Measurements from ENCODE around the gene ASCL3.

The ASCL3 gene

GRCh38 chr11:8963569-8964323 lies 20.9 kb upstream of the ASCL3 start:
- TF ChIP-seq, protein P1, sequence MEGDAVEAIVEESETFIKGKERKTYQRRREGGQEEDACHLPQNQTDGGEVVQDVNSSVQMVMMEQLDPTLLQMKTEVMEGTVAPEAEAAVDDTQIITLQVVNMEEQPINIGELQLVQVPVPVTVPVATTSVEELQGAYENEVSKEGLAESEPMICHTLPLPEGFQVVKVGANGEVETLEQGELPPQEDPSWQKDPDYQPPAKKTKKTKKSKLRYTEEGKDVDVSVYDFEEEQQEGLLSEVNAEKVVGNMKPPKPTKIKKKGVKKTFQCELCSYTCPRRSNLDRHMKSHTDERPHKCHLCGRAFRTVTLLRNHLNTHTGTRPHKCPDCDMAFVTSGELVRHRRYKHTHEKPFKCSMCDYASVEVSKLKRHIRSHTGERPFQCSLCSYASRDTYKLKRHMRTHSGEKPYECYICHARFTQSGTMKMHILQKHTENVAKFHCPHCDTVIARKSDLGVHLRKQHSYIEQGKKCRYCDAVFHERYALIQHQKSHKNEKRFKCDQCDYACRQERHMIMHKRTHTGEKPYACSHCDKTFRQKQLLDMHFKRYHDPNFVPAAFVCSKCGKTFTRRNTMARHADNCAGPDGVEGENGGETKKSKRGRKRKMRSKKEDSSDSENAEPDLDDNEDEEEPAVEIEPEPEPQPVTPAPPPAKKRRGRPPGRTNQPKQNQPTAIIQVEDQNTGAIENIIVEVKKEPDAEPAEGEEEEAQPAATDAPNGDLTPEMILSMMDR (IDR thresholded peaks at IDR 0.05) = no peak
- H3K4me3 ChIP-seq = peak overlapping the region; percentile 95
- H3K27ac ChIP-seq = peak overlapping the region; percentile 95 to 99
- DNase-seq (ENCODE audit: low spot score) = peak; percentile 92

DNA sequence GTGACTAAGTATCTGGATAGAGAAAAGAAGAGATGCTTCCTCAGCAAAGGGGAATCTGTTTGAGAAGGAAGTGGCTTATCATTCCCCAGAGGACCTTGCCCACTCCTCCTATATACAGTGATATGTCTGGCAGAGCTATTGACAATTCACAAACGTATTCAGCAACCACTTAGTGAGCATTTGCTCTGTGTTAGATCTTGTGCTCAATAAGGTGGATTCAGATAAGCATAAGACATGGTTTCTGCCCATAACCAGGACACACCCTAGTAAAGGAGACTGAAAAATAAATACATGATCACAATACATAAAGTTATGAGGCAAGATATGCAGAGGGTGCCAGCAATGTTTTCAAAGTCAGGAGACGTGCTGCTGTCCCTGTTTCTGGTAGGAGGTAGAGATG lies 20.0 kb upstream of the ASCL3 start:
- H3K27ac ChIP-seq = peak overlapping the region in 1 of 2 donors; percentile 23
- TF ChIP-seq, protein P1 (IDR thresholded peaks at IDR 0.05) = no peak
- no peak for DNase-seq (ENCODE audit: low spot score)
- peak overlapping the region; percentile 95 for H3K4me3 ChIP-seq

- H3K27ac ChIP-seq = no peak overlapping the region
- H3K4me3 ChIP-seq = no peak overlapping the region
- TF ChIP-seq, protein P1 (IDR thresholded peaks at IDR 0.05) = no peak
- DNase-seq (ENCODE audit: low spot score) = no peak
Observed at GRCh38 chr11:8961401-8961800, 18.6 kb upstream of the ASCL3 start.

DNA sequence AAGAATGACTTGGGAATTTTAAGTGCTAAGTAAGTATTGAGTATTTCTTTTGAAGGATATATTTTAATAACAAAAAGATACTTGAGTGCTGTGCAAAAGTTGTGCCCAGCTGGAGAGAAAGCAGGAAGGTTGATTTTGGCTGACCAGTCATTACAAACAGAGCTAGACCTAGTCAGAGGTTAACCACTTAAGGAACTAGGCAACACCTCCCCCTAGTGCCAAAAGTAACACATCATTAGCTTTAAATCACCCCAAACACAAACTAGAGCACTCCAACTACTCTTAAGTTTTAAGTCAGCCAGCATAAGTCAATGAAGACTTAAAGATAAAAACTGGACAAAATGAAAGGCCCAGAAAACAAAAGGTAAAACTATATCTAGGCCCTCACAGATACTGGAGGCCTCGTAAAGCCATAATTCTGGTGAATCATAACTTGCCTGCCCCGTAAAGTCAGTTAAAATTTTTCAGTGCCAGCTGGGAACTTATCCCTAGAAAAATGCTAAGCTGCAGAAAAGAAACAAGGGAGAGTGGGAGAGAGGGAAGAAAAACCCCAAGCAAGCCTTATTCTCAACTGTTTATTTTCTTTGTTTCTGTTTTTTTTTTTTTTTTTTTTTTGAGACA lies 16.8 kb upstream of the ASCL3 start:
- Histone ChIP-seq H3K27ac (peak overlapping the region; percentile 35 to 70), H3K4me3 (no peak overlapping the region)
- no peak for DNase-seq (ENCODE audit: low spot score)
- TF ChIP-seq, protein P1 (IDR thresholded peaks at IDR 0.05) = no peak

GRCh38 chr11:8956860-8957259 lies 14.0 kb upstream of the ASCL3 start:
- Histone ChIP-seq H3K4me3 (no peak overlapping the region), H3K27ac (no peak overlapping the region)
- no peak for DNase-seq (ENCODE audit: low spot score)
- TF ChIP-seq, protein P1 (IDR thresholded peaks at IDR 0.05) = no peak

GRCh38 chr11:8948886-8949285 lies 6.1 kb upstream of the ASCL3 start:
- no peak for DNase-seq (ENCODE audit: low spot score)
- TF ChIP-seq, protein P1 (IDR thresholded peaks at IDR 0.05) = no peak
- no peak overlapping the region for H3K27ac ChIP-seq
- H3K4me3 ChIP-seq = no peak overlapping the region

Measured in coronary artery (tissue), 2 donors.